Activated T-cell treated with anti-CD3 and anti-CD28 coated beads, Interleukin-2, amount 50 U/mL, for 1 hour (primary cell): ENCODE data around the gene C2.
A peak's percentile ranks its signal among the peaks of the same experiment; 100 is the strongest.
"Not testable (repeated sequence)": the region's sequence is repeated elsewhere in the genome, so short reads cannot be mapped to it uniquely, and the experiment has no call there.

Source experiments
- DNase-seq: peaks from one replicate; pipeline ENCODE4 v3.0.0-alpha.2; 2020

The C2 gene

DNA sequence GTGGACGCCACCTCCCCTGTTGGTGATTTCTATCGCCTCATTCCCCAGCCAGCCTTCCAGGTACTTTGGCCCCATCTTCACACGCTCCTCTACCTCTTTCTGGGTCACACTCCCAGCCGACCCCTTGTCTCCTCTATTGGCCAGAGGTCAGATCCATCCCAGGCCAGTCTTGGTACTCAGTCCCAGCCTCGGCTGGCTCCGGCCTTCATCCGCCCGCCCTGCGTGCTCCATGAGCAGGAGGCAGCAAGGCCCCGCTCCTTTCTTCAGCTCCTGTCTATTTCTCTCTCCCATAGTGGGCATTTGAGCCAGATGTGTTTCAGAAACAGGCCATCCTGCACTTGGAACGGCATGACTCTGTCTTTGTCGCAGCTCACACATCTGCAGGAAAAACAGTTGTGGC is 34.1 kb downstream of the C2 start:
- DNase-seq, result no peak

DNA sequence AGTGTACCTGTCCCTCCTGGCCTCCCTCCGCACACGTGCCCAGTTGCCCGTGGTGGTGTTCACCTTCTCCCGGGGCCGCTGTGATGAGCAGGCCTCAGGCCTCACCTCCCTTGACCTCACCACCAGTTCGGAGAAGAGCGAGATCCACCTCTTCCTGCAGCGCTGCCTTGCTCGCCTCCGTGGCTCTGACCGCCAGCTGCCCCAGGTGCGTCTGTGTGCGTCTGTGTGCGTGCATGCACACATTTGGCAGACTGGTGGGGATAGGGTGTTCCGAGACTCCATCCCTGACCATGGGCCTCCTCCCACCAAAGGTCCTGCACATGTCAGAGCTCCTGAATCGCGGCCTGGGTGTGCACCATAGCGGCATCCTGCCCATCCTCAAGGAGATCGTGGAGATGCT is 36.4 kb downstream of the C2 start:
- no peak for DNase-seq

DNA sequence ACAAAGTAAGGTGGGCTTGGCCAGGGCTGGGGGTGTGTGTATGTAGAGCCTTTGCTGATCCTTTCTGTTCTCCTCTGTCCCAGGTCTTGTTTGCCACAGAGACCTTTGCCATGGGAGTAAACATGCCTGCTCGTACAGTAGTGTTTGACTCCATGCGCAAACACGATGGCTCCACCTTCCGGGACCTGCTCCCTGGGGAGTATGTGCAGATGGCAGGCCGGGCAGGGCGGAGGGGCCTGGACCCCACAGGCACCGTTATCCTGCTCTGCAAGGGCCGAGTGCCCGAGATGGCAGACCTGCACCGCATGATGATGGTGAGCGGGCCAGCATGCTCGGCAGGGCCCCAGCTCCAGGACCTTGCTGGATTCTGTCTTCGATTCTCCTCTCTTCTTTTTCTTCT is 38.2 kb downstream of the C2 start:
- DNase-seq, result no peak

- no peak for DNase-seq
Observed at GRCh38 chr6:31966506-31966905, 39.0 kb downstream of the C2 start.

DNA sequence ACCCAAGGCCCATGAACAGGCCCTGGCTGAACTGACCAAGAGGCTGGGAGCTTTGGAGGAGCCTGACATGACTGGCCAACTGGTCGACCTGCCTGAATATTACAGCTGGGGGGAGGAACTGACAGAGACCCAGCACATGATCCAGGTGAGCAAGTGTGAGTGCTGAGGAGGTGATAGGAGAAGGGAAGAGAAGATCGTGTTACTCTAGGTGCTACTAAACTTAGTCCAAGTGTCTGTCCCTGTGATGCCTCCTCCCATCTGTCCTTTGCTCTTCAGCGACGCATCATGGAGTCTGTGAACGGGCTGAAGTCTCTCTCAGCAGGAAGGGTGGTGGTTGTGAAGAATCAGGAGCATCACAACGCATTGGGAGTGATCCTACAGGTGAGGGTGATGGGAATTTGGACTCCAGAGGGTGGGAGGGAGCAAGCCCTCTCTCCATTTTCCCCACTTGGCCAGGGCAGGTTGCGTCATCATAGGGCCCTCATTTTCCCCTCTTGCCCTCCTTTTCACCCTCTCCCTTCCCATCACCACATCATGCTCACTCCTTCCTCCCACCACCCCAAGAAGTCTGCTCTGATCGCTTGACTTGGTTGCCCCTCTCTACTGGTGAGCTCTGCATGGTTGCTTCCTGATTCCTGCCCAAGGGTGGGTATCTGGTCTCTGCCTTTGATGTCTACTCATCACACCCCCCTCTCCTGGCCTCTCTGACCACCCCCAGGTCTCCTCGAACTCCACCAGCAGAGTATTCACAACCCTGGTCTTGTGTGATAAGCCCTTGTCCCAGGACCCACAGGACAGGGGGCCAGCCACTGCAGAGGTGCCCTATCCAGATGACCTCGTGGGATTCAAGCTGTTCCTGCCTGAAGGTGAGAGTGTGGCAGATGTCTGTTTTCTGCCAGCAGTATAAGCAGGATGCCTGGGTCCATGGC is 39.7 kb downstream of the C2 start:
- no peak for DNase-seq

DNA sequence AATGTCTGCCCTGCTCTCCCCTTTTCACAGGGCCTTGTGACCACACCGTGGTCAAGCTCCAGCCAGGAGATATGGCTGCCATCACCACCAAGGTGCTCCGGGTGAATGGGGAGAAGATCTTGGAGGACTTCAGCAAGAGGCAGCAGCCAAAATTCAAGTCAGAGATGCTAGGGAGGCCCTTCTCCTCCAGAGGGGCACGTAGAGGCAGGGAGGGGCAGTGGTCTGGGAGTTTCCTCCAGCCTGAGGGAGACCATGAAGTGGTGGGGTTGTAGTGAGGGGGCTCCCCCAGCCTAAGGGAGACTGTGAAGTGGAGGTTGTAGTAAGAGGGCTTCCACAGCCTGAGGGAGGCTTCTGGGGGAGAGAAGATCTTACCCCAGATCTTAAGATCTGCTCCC is 40.4 kb downstream of the C2 start:
- no peak for DNase-seq

DNA sequence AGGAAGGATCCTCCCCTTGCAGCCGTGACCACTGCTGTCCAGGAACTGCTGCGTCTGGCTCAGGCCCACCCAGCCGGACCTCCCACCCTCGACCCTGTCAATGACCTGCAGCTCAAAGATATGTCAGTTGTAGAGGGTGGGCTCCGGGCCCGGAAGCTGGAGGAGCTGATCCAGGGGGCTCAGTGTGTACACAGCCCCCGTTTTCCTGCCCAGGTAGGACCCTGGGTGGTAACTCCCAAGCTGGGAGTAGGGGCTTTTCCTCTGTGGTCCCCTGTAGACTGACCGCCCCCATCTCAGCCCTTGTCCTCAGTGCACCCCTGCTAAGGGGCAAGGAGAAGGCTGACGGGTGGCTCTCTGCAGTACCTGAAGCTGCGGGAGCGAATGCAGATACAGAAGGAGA is 40.8 kb downstream of the C2 start:
- no peak for DNase-seq

GRCh38 chr6:31968791-31969711 is 41.5 kb downstream of the C2 start:
- DNase-seq, result no peak

- no peak for DNase-seq
Observed at GRCh38 chr6:31969712-31970603, 42.4 kb downstream of the C2 start.

- no peak for DNase-seq
Observed at GRCh38 chr6:31970604-31971271, 43.2 kb downstream of the C2 start.

DNA sequence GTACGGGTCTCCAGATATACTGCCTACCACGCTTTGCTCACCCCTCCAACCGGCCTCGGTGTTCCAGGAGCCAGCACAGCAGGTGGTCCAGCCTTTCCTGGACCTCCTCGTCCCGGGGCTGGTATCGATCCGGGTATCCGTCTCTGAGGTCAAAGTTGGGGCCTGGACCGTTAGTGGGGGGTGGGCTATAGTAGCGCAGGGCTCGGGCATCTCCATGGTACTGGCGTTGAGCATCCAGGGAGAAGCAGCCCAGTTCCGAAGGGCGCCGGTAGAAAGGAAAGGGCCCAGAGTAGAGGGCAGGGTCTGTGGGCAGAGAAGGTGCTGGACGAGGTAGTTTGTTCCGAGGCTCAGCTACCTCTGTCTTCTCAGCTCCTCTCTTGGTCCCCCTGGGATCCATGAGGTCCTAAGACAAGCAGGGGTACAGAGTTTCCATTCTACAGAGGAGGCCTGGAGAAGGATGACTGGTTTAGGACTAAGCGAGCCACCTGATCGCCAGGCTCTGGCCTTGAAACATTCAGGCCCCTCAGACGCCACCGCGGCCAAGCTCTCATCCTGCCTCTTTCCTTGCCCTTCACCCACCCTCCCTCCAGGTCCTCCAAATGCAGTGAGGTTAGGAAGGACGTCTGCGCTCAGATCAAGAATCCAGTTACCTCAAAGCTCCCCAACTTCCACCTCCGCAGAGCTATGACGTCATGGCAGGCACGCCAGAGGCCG is 43.9 kb downstream of the C2 start:
- no peak for DNase-seq

DNA sequence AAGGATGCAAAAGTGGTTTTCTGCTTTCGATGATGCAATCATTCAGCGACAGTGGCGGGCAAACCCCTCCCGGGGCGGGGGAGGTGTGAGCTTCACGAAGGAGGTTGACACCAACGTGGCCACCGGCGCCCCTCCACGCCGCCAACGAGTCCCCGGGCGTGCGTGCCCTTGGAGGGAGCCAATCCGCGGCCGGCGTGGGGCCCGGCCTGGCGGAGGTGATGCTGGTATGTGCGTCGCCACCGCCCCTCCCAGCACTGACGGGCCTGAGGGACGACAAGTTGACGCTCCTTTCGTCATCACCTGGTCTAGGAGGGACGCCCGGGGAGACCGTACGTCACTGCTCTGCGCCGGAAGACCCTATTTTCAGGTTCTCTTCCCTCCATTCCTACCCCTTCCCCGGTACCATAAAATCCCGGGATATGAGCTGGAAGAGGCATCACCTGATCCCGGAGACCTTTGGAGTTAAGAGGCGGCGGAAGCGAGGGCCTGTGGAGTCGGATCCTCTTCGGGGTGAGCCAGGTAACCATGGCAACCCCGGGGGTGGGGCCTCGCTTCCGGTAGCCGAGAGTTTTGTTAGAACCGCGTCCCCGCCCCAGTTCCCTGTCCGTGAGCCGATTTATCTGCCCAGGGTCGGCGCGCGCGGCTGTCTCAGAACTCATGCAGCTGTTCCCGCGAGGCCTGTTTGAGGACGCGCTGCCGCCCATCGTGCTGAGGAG is 44.6 kb downstream of the C2 start, which contains the start of gene DXO:
DXO (minus strand) TSS at position 146 of the 716 bp plus-strand sequence. CDS start 463 bp downstream, outside the sequence.
- peak; percentile 98 for DNase-seq

DNA sequence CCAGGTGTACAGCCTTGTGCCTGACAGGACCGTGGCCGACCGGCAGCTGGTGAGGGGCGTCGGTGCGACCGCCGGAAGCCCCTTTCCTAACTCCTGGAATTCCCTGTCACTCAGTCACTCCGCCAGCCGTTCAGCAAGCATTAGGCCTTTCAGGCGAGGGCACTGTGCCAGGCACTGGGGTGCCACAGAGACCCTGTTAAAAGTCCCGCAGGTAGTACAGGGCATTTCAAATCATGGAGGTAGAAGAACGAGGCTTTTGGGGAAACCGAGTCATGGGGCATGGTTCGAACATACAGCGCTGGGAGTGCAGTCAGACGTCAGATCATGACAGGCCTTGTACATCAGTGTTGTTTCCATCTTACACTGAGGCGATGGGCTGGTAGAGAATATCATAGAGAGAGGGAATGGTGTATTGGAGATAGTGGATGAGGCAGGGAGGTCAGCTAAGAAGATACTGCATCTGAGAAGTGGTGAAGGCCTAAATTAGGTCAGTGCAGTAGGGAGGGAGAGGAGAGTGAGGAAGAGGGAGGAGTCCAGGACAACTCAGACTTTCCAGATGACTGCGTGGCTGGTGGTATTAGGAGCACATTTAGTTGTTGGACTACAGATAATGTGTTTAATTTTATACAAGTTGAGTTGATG is 45.3 kb downstream of the C2 start:
- DNase-seq, result no peak

GRCh38 chr6:31976065-31976464 is 48.5 kb downstream of the C2 start:
- DNase-seq, result not testable (repeated sequence)

- DNase-seq, result no peak
Observed at GRCh38 chr6:31977816-31978431, 50.4 kb downstream of the C2 start.

GRCh38 chr6:31978831-31979230 is 51.3 kb downstream of the C2 start:
- DNase-seq, result no peak

GRCh38 chr6:31979238-31979898 is 51.9 kb downstream of the C2 start:
- no peak for DNase-seq

GRCh38 chr6:31980195-31980876 is 52.8 kb downstream of the C2 start:
- DNase-seq, result not testable (repeated sequence)
